Measurements from ENCODE around the gene SDK2.

DNA sequence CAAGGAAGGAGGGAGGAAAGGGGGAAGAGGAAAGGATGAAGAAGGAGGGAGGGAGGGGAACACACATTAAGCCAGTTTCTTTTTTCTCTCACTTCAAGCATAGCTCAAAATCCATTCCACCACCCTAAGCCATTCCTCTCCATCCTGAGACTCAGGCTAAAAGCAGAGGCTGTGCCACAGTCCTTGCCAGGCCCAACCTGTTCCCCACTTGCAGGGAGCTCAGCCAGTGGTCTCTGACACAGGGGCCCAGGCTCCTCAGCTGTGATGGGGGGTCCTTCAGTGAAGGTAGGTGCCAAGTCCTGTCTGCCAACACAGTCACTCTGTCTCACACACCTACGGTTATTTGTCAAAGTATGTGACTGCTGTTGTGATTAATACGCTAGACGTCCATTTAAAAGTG is 44.6 kb downstream of the SDK2 start:
- TF ChIP-seq, protein P1, sequence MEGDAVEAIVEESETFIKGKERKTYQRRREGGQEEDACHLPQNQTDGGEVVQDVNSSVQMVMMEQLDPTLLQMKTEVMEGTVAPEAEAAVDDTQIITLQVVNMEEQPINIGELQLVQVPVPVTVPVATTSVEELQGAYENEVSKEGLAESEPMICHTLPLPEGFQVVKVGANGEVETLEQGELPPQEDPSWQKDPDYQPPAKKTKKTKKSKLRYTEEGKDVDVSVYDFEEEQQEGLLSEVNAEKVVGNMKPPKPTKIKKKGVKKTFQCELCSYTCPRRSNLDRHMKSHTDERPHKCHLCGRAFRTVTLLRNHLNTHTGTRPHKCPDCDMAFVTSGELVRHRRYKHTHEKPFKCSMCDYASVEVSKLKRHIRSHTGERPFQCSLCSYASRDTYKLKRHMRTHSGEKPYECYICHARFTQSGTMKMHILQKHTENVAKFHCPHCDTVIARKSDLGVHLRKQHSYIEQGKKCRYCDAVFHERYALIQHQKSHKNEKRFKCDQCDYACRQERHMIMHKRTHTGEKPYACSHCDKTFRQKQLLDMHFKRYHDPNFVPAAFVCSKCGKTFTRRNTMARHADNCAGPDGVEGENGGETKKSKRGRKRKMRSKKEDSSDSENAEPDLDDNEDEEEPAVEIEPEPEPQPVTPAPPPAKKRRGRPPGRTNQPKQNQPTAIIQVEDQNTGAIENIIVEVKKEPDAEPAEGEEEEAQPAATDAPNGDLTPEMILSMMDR (IDR thresholded peaks at IDR 0.05; ENCODE audit: poor library complexity), result no peak
- TF ChIP-seq EZH2phosphoT487 (IDR thresholded peaks at IDR 0.05; ENCODE audit: low read depth, severe bottlenecking, unreplicated experiment) (no peak), EZH2 (IDR thresholded peaks at IDR 0.05; ENCODE audit: borderline replicate concordance) (no peak)

Measured in hepatocyte (in vitro differentiated cells).